GM18517 (cell line): Measurements from ENCODE around the gene ANO9.
"Not testable (repeated sequence)": the region's sequence is repeated elsewhere in the genome, so short reads cannot be mapped to it uniquely, and the experiment has no call there.

Experiments
- ATAC-seq: cut with Tn5 transposase; IDR thresholded peaks from one replicate; pipeline ENCODE4 v1.9.1; 2021; ENCODE audit warnings: mild to moderate bottlenecking, moderate library complexity; ENCODE audit not compliant: unreplicated experiment

Gene ANO9

GRCh38 chr11:417652-418342, 24.0 kb downstream of the ANO9 start:
- no peak for ATAC-seq

GRCh38 chr11:416757-417621, 24.8 kb downstream of the ANO9 start:
- no peak for ATAC-seq

DNA sequence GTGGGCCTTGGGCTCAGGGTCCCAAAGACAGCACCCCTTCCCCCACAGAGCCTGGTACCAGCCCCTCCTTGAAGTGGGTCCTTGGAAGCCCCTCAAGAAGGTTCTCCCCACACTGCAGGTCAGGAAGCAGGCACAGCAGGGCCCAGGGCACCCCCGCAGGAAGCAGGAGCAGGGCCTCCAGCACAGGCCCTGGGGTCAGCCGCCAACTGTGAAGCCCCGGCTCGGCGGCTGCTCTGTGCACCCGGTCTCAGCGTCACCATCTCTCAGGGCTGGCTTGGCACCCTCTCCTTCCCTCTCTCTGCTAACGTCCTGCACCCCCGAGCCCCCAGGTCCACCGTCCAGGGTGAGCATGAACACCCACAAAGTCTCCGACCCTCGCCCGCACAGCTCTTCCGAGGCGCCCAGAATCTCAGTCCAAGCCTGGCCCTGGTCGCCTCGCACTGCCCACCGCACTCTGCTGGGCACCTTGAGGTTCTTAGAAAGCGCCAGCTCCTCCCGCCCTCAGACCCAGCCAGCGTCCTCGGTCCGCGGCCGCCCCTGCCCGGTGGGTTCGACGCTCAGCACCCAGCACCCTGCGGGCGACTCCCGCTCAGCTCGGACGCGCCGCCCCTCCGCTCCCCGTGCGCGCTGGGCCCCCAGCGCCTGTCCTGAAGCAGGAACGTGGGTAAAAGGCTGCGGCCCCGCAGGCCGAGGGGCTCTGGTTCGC, 25.6 kb downstream of the ANO9 start:
- no peak for ATAC-seq

- no peak for ATAC-seq
Measured at GRCh38 chr11:415640-416041, 26.2 kb downstream of the ANO9 start.

DNA sequence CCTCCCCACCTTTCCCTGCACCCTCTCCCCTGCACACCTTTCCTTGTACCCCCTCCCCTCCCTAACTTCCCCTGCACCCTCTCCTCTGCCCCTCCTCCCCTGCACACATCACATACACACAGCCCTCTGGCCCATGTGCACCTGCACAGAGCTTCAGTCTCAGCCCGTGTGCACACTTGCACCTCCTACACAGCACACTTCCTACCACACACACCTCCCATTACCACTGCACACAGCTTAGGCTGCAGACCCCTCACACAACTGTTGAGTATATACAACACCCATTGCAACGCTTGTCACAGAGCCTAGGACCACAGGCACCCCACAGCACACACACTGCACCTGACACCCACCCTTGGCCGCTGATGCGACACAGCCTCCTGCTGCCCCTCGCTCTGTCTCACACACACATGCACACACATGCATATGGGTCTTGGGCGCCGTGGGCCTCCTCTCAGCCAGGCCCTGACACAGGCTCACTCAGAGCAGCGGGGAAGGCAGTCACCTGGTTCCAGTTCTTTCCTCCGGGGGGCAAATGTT, 27.4 kb downstream of the ANO9 start:
- ATAC-seq, result no peak

- ATAC-seq, result no peak
Measured at GRCh38 chr11:413120-414081, 28.4 kb downstream of the ANO9 start.

DNA sequence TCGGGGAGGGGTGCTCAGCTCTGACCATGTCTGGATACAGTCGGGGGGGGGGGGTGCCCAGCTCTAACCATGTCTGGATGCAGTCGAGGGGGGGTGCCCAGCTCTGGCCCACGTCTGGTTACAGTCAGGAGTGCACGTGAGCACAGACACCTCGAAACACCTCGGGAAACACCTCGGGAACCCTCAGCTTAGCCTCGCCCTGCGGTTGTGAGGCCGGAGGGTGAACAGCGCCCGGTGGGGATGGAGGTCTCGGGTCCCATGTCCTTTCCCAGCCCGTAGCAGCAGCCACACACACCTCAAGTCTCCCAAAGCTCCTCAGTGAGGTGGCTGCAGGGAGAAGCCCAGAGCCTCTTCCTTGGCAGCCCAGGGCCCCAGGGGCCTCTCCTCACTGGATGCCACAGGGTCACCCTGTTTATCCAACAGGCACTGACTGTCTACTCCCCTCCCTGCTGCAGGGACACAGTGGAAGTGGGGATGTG, 29.1 kb downstream of the ANO9 start:
- ATAC-seq, result no peak

- ATAC-seq, result not testable (repeated sequence)
Measured at GRCh38 chr11:411520-411919, 30.3 kb downstream of the ANO9 start.

DNA sequence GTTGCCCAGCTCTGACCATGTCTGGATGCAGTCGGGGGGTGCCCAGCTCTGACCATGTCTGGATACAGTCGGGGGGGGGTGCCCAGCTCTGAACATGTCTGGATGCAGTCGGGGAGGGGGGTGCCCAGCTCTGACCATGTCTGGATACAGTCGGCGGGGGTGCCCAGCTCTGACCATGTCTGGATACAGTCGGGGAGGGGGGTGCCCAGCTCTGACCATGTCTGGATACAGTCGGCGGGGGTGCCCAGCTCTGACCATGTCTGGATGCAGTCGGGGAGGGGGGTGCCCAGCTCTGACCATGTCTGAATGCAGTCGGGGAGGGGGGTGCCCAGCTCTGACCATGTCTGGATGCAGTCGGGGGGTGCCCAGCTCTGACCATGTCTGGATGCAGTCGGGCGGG, 31.1 kb downstream of the ANO9 start:
- ATAC-seq, result not testable (repeated sequence)

DNA sequence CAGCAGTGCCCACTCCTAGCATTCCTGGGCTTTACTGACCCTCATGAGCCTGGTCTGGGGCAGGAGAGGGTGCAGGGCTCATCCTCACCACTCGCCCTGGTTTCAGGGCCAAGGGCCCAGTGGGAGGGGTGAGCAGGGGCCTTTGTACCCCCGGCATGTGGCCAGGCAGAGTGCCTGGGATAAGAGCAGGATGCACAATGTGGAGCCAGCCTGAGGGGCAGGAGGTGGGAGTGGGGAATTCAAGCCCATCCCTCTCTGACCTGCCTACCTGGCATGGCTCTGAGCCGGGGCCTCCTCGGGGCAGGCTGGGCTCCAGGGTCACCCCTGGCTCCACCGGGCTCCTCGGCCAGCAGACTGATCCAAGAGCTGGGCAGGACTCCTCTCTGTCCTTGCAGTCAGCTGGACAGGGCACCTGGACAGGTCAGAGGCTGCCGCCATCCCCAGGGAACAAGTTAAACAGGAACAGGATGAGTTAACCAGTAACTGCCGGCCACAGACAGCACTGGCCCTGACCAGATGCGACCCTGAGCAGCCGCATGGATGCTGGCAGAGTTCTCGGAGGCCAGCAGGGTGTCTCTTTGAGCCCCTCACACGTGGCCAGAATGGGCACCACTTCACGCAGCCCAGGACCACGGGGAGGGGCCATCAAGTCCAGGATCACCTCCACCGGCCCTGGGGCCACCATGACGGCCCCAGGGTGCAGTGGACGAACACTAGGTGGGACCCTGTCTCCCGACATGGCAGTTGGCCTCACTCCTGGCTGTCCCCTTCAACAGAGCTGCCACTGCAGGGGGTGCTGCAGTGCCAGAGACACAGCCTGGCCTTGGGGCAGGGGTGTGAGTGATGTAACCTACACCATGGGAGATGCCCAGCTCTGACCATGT, 32.0 kb downstream of the ANO9 start:
- ATAC-seq, result no peak

DNA sequence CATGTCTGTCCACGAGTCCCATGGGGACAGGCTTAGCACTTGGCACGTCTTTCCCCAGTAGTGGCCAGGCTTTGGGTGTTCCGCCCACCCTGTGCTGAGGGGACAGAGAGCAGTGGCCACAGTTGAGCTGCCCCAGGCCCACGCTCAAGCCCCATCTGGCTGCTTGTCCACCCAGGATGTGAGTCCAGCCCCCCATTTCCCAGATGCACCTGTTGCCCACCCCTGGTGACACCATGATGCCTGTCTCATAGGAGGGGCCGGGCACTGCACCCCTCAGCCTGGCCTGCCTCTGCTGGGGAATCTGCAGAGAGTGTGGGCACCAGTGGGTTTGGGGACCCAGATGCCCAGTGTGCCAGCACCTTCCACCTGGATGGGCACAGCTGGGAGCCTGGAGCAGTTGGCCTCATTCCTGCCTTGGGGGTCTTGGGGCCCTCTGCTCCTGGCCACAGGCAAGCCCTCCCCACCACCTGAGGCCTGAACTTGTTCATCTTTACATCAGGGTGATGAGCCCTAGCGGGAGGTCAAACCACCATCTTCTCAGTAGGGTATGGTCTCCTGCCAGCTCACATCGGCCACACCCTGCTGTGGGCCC, 32.7 kb downstream of the ANO9 start:
- ATAC-seq, result no peak

- ATAC-seq, result no peak
Measured at GRCh38 chr11:408154-409007, 33.4 kb downstream of the ANO9 start.

DNA sequence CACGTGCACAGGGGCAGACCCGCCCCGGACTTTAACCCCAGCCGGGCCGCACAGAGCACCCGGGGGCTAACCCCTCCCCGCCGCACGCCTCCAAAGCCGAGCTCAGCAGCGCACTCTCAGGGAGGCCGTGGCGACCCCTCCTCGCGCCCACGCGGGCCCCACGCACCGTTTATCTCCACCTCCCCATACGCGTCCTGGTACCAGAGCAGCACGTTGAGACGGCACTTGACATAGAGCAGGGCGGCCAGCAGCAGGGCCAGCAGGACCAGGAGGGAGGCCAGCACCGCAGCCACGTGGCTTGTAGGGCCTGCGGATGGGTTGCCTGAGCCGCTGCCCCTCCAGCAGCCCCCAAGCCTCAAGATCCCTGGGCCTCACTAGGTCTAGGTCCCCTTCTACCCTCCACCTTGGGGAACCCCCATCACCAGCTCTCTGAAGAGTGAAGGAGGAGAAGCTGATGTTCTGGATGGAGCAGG, 34.1 kb downstream of the ANO9 start:
- no peak for ATAC-seq

GRCh38 chr11:406796-407650, 34.8 kb downstream of the ANO9 start:
- peak; percentile 76 for ATAC-seq

- ATAC-seq, result no peak
Measured at GRCh38 chr11:405954-406795, 35.6 kb downstream of the ANO9 start.
